Left renal cortex interstitium (tissue), 4 donors: Measurements from ENCODE around the gene EML1. TPM values are rescaled to one million over a fixed set of nuclear protein-coding genes. Genes with fewer than 3 reads are reported as not detected.
A peak's percentile ranks its signal among the peaks of the same experiment; 100 is the strongest.
"Not testable (repeated sequence)": the region's sequence is repeated elsewhere in the genome, so short reads cannot be mapped to it uniquely, and the experiment has no call there.

Experiments
- DNase-seq, 4 donors: peaks; one replicate each; pipeline ENCODE4 v3.0.0-alpha.2; 2013; ENCODE audit warnings: low read depth in 4 of 4, low spot score in 2 of 4, missing footprints in 1 of 4
- polyA plus RNA-seq, 4 donors: library from polyadenylated mRNA; unstranded; fragments of 120-200 nt; gene quantifications; one replicate each; pipeline ENCODE4 v1.2.1, GENCODE V29; 2013; ENCODE audit not compliant: insufficient read length in 4 of 4

Gene EML1
- polyA plus RNA-seq, 4 donors: 26.6 to 37.5 (median 35.1) TPM

DNA sequence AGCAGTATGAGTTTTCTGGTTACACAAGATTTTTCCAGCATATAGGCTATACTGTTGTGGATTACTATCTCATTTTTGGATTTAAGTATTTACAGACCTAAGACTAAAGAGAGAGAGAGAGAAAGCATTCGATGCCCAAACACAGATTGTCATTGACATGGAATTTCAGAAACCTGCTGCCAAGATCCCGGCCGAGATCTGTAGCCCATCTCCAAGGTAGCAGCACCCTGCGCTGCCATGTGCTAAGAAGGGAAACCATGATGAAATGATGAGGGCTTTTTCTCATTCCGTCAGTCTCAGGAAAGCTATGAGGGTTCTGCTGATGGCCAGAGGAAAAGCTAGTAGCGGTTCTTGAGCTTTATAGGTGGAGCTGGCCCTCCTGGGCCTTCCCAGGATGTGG is 136.4 kb downstream of the EML1 start:
- DNase-seq: no peak

- DNase-seq: no peak
These were observed 137.4 kb downstream of the EML1 start for GRCh38 chr14:99930420-99931274.

DNA sequence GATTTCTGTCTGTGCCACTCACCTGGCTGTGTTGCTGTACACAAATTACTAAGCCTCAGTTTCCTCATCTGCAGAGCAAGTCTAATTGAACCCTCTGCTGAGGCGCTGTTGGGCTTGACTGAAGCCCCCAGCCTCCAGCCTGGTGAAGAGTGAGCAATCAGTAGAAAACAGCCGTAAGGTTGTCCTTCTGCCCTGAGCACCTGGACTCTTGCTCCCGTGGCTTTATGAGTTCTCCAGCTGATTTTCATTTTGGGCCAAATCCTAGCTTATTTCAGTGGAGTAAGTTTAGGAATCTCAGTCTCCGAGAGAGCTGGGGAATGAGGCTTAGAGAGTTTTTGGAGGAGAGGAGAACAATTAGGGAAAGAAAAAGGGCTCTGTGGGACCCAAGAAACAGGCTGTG is 138.1 kb downstream of the EML1 start:
- no peak for DNase-seq

GRCh38 chr14:99936056-99936455 is 142.8 kb downstream of the EML1 start:
- no peak for DNase-seq

- no peak for DNase-seq
These were observed 143.7 kb downstream of the EML1 start for GRCh38 chr14:99936738-99937474.

DNA sequence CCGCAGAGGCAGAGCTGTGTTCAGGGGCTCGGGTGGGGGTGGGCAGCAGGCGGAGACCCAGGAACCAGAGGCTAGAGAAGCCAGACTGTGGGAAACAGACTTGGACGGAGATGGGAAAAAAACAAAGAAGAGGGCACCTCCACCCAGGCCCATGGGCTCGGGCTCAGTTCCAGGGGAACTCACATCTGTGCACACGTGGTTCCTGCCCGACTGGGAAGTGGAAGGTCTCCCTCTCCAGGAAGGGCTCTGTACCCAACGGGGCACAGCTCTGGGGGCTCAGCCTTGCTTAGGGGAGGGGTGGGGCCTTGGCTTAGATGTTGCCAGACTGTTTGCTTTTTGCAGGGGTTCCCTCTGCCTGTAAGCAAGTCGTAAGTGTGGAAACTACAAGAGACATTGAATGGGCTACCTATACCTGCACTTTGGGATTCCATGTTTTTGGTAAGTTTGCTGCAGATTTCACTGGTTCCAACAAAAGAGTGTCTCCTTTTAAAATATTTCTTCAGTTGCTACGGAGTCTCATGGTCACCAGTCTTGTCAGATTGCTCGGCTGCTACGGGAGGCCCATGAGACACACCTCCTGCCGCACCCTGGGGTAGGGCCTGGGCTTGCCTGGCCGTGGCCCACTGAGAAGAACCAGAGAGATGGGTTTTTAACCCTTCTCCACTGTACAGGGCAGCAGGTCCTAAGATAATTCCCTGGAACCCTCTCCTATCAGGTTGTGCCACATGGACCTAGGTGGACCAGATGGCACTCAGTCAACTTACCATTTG is 144.4 kb downstream of the EML1 start:
- no peak for DNase-seq

DNA sequence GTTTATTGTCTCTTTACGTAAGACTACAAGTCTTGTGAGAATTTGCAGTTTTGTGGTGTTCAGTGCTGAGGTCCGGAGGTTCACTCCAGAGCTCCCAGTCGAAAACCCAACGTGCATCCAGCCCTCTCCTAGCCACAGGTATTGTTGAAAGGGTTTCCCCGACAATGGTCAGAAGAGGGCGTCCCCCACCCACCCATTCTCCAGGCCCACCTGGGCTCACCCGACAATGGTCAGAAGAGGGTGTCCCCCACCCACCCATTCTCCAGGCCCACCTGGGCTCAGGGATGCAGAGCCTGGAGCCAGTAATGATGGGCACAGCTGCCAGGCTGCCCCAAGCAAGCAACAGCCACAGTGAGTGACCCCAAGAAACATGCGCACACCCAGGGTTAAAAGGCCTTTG is 145.2 kb downstream of the EML1 start:
- no peak for DNase-seq

GRCh38 chr14:99938896-99939295 is 145.7 kb downstream of the EML1 start:
- DNase-seq: no peak

GRCh38 chr14:99939421-99939820 is 146.2 kb downstream of the EML1 start:
- no peak for DNase-seq

GRCh38 chr14:99940064-99940463 is 146.9 kb downstream of the EML1 start:
- no peak for DNase-seq

DNA sequence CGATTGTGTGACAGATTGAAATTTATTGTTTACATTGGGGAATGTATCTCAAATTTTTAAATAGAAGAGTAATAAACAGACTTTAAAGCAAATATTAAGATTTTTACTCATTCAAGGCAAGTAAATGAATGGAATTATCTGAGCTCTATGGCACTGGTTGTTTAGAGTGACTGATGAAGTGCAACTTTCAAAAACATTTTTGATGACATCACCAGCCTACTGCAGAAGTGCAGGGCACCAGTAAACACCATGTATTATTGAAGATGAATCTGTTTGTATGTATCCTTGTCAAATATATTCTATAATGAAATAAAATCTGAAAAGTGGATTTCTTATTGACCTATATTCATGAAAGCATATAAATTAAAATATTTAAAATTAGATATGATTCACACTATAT is 148.0 kb downstream of the EML1 start:
- DNase-seq: no peak

DNA sequence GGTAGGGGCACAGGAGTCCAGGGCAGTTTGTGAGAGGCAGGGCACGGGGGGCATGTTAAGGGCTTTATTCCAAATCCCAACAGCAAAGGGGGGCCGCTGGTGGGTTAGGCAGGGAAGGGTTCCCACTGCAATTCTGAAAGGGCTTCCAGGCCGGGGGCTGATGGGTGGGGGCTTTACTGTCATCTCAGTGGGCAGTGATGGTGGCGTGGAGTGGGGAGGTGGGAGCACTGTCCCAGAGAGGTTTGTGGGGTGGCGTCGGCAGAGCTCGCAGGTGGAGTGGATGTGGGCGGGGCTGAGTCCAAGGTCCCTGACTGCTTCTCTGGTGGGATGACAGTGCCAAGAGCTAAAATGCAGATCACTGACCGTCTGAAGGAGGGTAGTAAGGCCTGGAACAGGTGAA is 150.4 kb downstream of the EML1 start:
- no peak for DNase-seq

DNA sequence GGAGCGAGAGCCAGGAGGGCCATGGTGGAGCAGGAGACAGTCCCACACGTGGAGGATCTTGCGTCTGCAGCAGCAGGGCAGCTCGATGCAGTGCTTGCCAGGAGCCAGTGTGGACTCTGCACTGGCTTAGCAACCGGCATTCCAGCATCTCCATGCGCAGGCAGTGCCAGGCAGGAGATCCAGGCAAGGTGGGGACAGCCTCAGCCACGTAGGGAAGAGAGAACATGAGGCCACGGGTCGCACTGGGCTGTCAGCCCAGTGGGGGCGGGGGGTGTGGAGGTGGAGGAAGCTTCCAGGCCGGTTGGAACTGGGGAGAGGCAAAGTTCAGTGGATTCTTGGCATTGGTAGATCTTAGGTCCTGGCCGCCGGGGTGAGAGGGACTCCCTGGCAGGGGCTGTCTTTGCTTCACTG is 151.0 kb downstream of the EML1 start:
- no peak for DNase-seq

GRCh38 chr14:99945732-99946651 is 152.8 kb downstream of the EML1 start:
- no peak for DNase-seq

GRCh38 chr14:99946652-99947489 is 153.7 kb downstream of the EML1 start:
- DNase-seq: peak in 1 of 4 donors; percentile 28

DNA sequence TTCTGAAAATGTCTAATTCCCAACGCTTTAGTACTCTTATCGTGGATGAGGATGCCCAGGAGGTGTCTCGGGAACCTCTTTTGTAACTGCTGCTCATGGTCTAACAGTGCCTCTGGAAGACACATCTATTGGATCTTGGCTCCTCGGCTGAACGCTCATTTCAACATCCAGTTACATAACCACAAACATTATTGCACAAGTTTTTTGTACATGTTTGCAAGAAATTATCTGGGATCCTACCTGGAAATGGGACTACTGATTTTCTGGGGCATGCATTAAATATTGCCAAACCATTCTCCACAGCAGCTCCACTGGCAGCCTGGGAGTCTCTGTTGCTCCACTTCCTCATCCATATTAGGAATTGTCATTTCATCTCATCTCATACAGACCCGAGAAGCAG is 154.5 kb downstream of the EML1 start:
- no peak for DNase-seq

- DNase-seq: not testable (repeated sequence)
These were observed 156.0 kb downstream of the EML1 start for GRCh38 chr14:99949011-99949732.

GRCh38 chr14:99950181-99950580 is 157.0 kb downstream of the EML1 start:
- DNase-seq: no peak

GRCh38 chr14:99951085-99951484 is 157.9 kb downstream of the EML1 start:
- DNase-seq: no peak
